Skeletal muscle satellite cell (primary cell): ENCODE measurements around the gene ACY1.
A peak's percentile ranks its signal among the peaks of the same experiment; 100 is the strongest.
"Not testable (repeated sequence)": the region's sequence is repeated elsewhere in the genome, so short reads cannot be mapped to it uniquely, and the experiment has no call there.

Source experiments
- H3K27me3 ChIP-seq: 2 replicates; pipeline ENCODE4 v1.7.0; 2013; ENCODE audit warnings: low read length; ENCODE audit not compliant: control insufficient read depth, insufficient read depth
- H3K36me3 ChIP-seq: 2 replicates; pipeline ENCODE4 v1.7.0; 2013; ENCODE audit warnings: mild to moderate bottlenecking, control low read depth, low read length; ENCODE audit not compliant: insufficient read depth
- H3K4me1 ChIP-seq: 2 replicates; pipeline ENCODE4 v1.7.0; 2013; ENCODE audit warnings: low read length; ENCODE audit not compliant: control insufficient read depth, insufficient read depth
- H3K4me2 ChIP-seq: 2 replicates; pipeline ENCODE4 v1.7.0; 2013; ENCODE audit warnings: mild to moderate bottlenecking, low read length
- H3K4me3 ChIP-seq: 2 replicates; pipeline ENCODE4 v1.7.0; 2013; ENCODE audit warnings: low read length
- H3K9ac ChIP-seq: 2 replicates; pipeline ENCODE4 v1.7.0; 2013; ENCODE audit warnings: mild to moderate bottlenecking, low read depth, low read length, moderate library complexity
- H3K9me3 ChIP-seq: replicated peaks from 2 replicates; pipeline ENCODE4 v1.7.0; 2013; ENCODE audit warnings: mild to moderate bottlenecking, control low read depth, low read length

Gene ACY1

DNA sequence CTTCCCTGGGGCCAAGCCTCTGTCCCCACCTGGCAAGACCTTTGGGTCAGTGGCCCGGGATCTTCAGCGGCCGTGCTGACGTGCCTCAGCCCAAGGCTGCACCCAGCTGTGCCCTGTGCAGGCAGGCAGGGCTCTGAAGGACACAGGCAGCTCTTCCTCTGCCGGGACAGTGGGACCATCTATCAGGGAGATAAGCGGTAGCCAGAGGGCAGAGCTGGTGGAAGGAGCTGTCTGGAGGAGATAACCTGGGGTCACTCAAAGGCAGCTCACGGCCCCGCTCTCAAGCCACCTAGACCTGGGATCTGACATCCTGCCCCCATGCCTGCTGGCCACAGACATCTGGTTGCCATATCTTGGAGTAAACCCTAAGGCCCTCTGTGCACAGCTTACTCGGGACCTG, 45.7 kb downstream of the ACY1 start:
- H3K4me1 ChIP-seq, result peaks cover 21% of the 10 kb centered on the region
- H3K36me3 ChIP-seq, result no peaks in the 10 kb centered on the region
- H3K9me3 ChIP-seq, result peaks cover 5% of the 10 kb centered on the region
- no peak overlapping the region for H3K4me3 ChIP-seq
- peak overlapping the region; percentile 29 for H3K4me2 ChIP-seq
- H3K27me3 ChIP-seq, result no peaks in the 10 kb centered on the region
- no peak overlapping the region for H3K9ac ChIP-seq

DNA sequence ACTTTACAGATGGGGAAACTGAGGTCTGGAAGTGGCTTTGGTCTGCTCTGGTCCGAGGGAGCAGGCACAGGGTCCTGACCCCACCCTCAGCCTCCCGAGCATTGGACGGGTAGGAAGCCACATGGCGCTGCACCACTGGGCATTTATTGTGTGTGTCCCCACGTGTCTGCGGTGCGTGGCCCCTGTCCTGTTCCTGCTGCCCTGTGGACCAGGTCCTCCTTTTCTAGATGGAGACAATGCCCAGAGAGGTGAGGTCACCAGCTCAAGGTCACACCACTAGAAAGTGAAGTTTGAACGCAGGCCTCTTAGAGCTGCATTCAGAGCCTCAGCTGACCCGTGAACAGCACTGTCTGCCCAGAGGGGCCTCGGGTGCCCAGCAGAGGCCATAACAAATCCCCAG, 46.2 kb downstream of the ACY1 start:
- Histone ChIP-seq H3K4me1 (peaks cover 21% of the 10 kb centered on the region), H3K4me2 (no peak overlapping the region), H3K36me3 (no peaks in the 10 kb centered on the region)

GRCh38 chr3:52030714-52031310, 47.5 kb downstream of the ACY1 start:
- Histone ChIP-seq H3K4me1 (peaks cover 17% of the 10 kb centered on the region), H3K36me3 (no peaks in the 10 kb centered on the region), H3K9ac (no peak overlapping the region), H3K9me3 (peaks cover 5% of the 10 kb centered on the region), H3K27me3 (no peaks in the 10 kb centered on the region), H3K4me2 (no peak overlapping the region), H3K4me3 (no peak overlapping the region)

More for the DNA sequence above, 46.2 kb downstream of the ACY1 start:
- H3K9me3 ChIP-seq, result peaks cover 5% of the 10 kb centered on the region
- H3K27me3 ChIP-seq, result no peaks in the 10 kb centered on the region
- no peak overlapping the region for H3K9ac ChIP-seq
- H3K4me3 ChIP-seq, result no peak overlapping the region

DNA sequence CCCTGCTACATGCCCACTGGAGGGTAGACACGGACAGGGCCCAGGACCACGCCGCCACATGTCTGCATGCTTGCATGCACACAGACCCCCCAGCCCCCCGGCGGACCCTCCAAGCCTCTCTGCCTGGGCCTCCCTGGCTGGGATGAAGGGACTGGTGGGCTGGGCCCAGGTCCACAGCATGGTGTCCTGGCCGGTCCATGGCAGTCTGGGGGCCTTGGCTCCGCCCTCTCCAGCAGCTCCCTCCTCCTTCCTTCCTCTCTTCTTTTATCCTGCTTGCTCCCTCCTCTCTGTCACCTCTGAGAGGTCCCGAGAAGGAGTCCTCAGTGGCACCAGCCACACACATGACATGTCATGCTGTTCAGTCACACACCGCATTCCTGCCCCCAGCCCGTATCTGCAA, 48.6 kb downstream of the ACY1 start:
- Histone ChIP-seq H3K36me3 (no peaks in the 10 kb centered on the region), H3K4me2 (no peak overlapping the region), H3K9ac (no peak overlapping the region), H3K4me3 (no peak overlapping the region), H3K9me3 (peaks cover 5% of the 10 kb centered on the region), H3K4me1 (peaks cover 13% of the 10 kb centered on the region), H3K27me3 (no peaks in the 10 kb centered on the region)

GRCh38 chr3:52032702-52033408, 49.5 kb downstream of the ACY1 start:
- peaks cover 13% of the 10 kb centered on the region for H3K4me1 ChIP-seq
- H3K27me3 ChIP-seq, result no peaks in the 10 kb centered on the region
- H3K9me3 ChIP-seq, result peaks cover 5% of the 10 kb centered on the region
- no peak overlapping the region for H3K9ac ChIP-seq
- H3K36me3 ChIP-seq, result no peaks in the 10 kb centered on the region
- no peak overlapping the region for H3K4me2 ChIP-seq
- no peak overlapping the region for H3K4me3 ChIP-seq

- not testable (repeated sequence) for H3K36me3 ChIP-seq, H3K9ac ChIP-seq, H3K4me3 ChIP-seq, H3K9me3 ChIP-seq, H3K27me3 ChIP-seq, H3K4me2 ChIP-seq
- H3K4me1 ChIP-seq, result peaks cover 12% of the 10 kb centered on the region
Observed at GRCh38 chr3:52033748-52034147, 50.4 kb downstream of the ACY1 start.

DNA sequence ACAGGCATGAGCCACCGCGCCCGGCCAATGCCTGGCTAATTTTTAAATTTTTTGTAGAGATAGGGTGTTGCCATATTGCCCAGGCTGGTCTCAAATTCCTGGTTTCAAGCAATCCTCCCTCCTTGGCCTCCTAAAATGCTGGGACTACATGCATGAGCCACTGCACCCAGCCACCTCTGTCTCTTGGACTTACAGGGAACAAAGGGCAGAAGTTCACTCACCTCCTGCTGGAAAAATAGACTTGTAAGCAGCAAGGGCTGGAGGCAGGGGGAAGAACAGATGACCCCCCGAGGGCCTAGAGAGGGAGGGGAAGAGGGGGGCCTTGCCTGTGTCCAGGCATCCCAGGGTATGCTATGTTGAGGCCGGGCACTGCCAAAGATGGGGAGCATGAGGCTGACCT, 50.9 kb downstream of the ACY1 start:
- no peaks in the 10 kb centered on the region for H3K36me3 ChIP-seq
- no peaks in the 10 kb centered on the region for H3K27me3 ChIP-seq
- no peak overlapping the region for H3K4me2 ChIP-seq
- H3K9me3 ChIP-seq, result peaks cover 5% of the 10 kb centered on the region
- H3K4me1 ChIP-seq, result peaks cover 7% of the 10 kb centered on the region
- no peak overlapping the region for H3K9ac ChIP-seq
- H3K4me3 ChIP-seq, result no peak overlapping the region

GRCh38 chr3:52034651-52035050, 51.3 kb downstream of the ACY1 start:
- Histone ChIP-seq H3K9me3 (peaks cover 5% of the 10 kb centered on the region), H3K9ac (no peak overlapping the region), H3K36me3 (no peaks in the 10 kb centered on the region), H3K4me3 (no peak overlapping the region), H3K4me1 (peaks cover 6% of the 10 kb centered on the region), H3K4me2 (no peak overlapping the region), H3K27me3 (no peaks in the 10 kb centered on the region)

- Histone ChIP-seq H3K9ac (no peak overlapping the region), H3K4me3 (no peak overlapping the region), H3K4me2 (no peak overlapping the region), H3K9me3 (peaks cover 2% of the 10 kb centered on the region), H3K36me3 (no peaks in the 10 kb centered on the region), H3K4me1 (peaks cover 16% of the 10 kb centered on the region), H3K27me3 (no peaks in the 10 kb centered on the region)
Observed at GRCh38 chr3:52036222-52036694, 52.9 kb downstream of the ACY1 start.

DNA sequence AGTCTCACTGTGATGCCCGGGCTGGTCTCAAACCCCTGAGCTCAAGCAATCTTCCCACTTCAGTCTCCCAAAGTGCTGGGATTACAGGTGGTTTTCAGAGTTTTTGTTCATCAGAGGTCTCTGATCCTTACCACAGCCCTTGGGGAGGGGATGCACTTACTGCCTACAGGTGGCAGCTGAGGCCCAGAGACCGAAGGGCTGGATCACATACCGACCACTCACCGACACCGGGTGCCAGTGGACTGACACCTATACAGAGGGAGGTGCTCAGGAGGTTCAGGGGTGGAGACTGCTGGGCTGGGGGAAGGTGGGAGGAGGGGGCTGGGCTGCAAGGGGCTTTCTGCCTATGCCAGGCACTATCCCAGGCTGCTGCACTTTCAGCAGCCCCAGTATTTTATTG, 53.5 kb downstream of the ACY1 start:
- H3K4me3 ChIP-seq, result no peak overlapping the region
- H3K9me3 ChIP-seq, result no peaks in the 10 kb centered on the region
- H3K9ac ChIP-seq, result no peak overlapping the region
- H3K4me1 ChIP-seq, result peaks cover 16% of the 10 kb centered on the region
- H3K4me2 ChIP-seq, result no peak overlapping the region
- H3K36me3 ChIP-seq, result no peaks in the 10 kb centered on the region
- H3K27me3 ChIP-seq, result no peaks in the 10 kb centered on the region

DNA sequence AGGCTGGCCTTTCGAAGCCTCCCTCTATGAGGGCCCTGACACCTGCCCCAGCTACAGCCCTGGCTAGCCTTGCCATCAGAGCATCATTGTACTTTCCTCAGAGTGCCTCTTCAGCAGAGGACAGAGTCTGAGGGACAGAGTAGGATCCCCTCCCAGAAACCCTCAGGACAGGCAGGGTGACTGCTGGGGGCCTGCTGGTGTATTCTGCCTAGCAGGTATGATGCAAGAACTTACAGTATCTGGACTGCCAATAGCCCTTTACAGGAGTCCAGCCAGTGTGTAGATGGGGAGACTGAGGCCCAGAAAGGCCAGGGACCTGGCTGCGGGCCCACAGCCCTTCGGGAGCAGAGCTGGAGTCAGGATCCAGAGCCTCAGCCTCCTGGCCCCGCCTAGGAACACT, 54.0 kb downstream of the ACY1 start:
- H3K4me1 ChIP-seq, result peaks cover 16% of the 10 kb centered on the region
- no peak overlapping the region for H3K9ac ChIP-seq
- H3K4me3 ChIP-seq, result no peak overlapping the region
- H3K27me3 ChIP-seq, result no peaks in the 10 kb centered on the region
- H3K9me3 ChIP-seq, result no peaks in the 10 kb centered on the region
- no peak overlapping the region for H3K4me2 ChIP-seq
- no peaks in the 10 kb centered on the region for H3K36me3 ChIP-seq

DNA sequence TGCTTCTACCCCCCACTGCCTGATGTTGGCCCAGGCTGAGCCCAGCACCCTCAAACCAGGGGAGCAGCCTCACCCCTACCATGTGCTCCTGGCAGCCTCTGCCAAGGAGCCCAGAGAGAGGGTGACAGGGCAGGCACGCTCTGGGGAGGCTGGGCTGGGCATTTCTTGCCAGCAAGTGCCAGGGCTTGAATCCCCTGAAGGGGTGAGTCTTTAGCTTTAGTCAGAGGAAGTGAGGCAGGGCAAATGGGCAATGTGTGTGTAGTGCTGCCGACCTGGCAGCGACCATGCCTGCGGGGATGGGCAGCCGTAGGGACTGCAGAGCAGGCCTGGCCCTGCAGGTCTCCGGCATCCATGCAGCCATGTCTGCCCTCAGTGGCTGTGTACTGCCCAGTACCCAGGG, 54.9 kb downstream of the ACY1 start:
- Histone ChIP-seq H3K36me3 (no peaks in the 10 kb centered on the region), H3K9ac (no peak overlapping the region), H3K4me1 (peaks cover 16% of the 10 kb centered on the region), H3K4me3 (no peak overlapping the region), H3K4me2 (no peak overlapping the region), H3K9me3 (no peaks in the 10 kb centered on the region), H3K27me3 (no peaks in the 10 kb centered on the region)
